ENCODE data around the gene STK38. TPM values are rescaled to one million over a fixed set of nuclear protein-coding genes. Genes with fewer than 3 reads are reported as not detected.
"Not testable (repeated sequence)": the region's sequence is repeated elsewhere in the genome, so short reads cannot be mapped to it uniquely, and the experiment has no call there.

STK38 gene
- total and polyA plus RNA-seq, 9 of the 15 experiments (the other 6 are each of a cell fraction or from before 2014, with no cell fraction given): 5.7 to 28.7 (median 19.5) TPM

DNA sequence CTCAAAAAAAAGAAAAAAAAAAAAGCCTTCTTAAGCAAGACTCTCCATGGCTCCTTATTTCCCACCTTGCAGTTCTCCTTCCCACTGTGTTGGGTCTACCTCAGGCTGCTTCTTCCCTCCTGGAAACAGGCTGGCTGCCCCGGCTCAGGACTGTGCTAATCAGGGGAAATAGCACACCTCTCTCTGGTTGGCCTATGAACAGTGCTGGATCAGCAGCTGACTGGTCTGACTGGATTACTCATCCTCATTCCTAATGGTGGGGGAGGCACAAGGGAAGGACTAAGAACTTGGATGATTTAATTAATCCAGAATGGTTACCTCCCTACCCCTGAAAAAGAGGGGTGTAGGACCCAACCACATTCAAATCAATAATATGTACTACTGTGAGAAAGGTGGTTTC is 43.0 kb upstream of the STK38 start:
- H3K4me1 ChIP-seq (replicated peaks in 1 of 2; ENCODE audit: control insufficient read depth in 2 of 2, insufficient read depth in 2 of 2, low read length in 2 of 2): peaks cover 5 to 15% of the 10 kb centered on the region in 2 experiments; a peak in 3 of 5 replicates
- peaks cover 5% of the 10 kb centered on the region; the same call in 1 of the 3 replicates for H3K36me3 ChIP-seq (ENCODE audit: control insufficient read depth, insufficient read depth, low read length)
- BruUV-seq (replicated peaks): no TSS peak
- TF ChIP-seq ZNF347 (CRISPR knock-in tag; IDR thresholded peaks at IDR 0.05; ENCODE audit: low read depth): no peak
- TF ChIP-seq, protein P1, sequence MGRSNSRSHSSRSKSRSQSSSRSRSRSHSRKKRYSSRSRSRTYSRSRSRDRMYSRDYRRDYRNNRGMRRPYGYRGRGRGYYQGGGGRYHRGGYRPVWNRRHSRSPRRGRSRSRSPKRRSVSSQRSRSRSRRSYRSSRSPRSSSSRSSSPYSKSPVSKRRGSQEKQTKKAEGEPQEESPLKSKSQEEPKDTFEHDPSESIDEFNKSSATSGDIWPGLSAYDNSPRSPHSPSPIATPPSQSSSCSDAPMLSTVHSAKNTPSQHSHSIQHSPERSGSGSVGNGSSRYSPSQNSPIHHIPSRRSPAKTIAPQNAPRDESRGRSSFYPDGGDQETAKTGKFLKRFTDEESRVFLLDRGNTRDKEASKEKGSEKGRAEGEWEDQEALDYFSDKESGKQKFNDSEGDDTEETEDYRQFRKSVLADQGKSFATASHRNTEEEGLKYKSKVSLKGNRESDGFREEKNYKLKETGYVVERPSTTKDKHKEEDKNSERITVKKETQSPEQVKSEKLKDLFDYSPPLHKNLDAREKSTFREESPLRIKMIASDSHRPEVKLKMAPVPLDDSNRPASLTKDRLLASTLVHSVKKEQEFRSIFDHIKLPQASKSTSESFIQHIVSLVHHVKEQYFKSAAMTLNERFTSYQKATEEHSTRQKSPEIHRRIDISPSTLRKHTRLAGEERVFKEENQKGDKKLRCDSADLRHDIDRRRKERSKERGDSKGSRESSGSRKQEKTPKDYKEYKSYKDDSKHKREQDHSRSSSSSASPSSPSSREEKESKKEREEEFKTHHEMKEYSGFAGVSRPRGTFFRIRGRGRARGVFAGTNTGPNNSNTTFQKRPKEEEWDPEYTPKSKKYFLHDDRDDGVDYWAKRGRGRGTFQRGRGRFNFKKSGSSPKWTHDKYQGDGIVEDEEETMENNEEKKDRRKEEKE (IDR thresholded peaks at IDR 0.05; ENCODE audit: borderline replicate concordance in 1 of 2, control insufficient read depth in 1 of 2, low read depth in 2 of 2, low read length in 1 of 2): no peak
- TF ChIP-seq JUND (IDR thresholded peaks at IDR 0.05; ENCODE audit: borderline replicate concordance, low read depth, low read length): peak; percentile 54
- no peak for TF ChIP-seq JUND (tag; IDR thresholded peaks at IDR 0.05; ENCODE audit: borderline replicate concordance, low read depth, low read length)
- TF ChIP-seq COPS2 (conservative IDR thresholded peaks at IDR 0.05): no peak
- peak; percentile 73 for TF ChIP-seq FOSL1 (tag; conservative IDR thresholded peaks at IDR 0.05)
- TF ChIP-seq, protein P2, sequence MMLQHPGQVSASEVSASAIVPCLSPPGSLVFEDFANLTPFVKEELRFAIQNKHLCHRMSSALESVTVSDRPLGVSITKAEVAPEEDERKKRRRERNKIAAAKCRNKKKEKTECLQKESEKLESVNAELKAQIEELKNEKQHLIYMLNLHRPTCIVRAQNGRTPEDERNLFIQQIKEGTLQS (IDR thresholded peaks at IDR 0.05): peak; percentile 58
- TF ChIP-seq, protein P2 (CRISPR knock-in tag; conservative IDR thresholded peaks at IDR 0.05): no peak
- H4K20me1 ChIP-seq (replicated peaks; ENCODE audit: control insufficient read depth, insufficient read depth, low read length): peaks cover 6% of the 10 kb centered on the region
- DNase-seq (ENCODE audit: extremely low read depth in 1 of 4, low spot score in 3 of 4): no peak
- no peak overlapping the region for H3K27ac ChIP-seq (ENCODE audit: extremely low read depth, low read depth, low read length)
- no peak overlapping the region for H2AFZ ChIP-seq (ENCODE audit: low read depth, low read length)
- in situ Hi-C loops (cut with MboI): no loop called here
- no peak overlapping the region for H3K4me3 ChIP-seq
- H3K79me2 ChIP-seq (ENCODE audit: control insufficient read depth, insufficient read depth, low read length): peaks cover 20% of the 10 kb centered on the region
- intact Hi-C loops (cut with micrococcal nuclease): loop anchor here (5.0 kb wide), 1 partner anchor 148 kb away; the partner anchor contains the start of genes KCTD20 and PXT1
- H3K9me3 ChIP-seq (replicated peaks; ENCODE audit: control insufficient read depth, insufficient read depth, low read depth, low read length): no peaks in the 10 kb centered on the region
- no peak overlapping the region for H3K9ac ChIP-seq (ENCODE audit: insufficient read depth in 1 of 2, low read depth in 2 of 2, low read length in 2 of 2)
- ChIA-PET CTCF (ENCODE audit: low intra/inter-chr PET ratio) (no interaction called here), POLR2A (interaction anchor here (1.8 kb wide), 1 partner anchor 11 kb away, joined by 6 read pairs; no protein-coding TSS in a partner anchor)
- H3K27me3 ChIP-seq (ENCODE audit: control insufficient read depth in 2 of 2, insufficient read depth in 2 of 2, low read length in 2 of 2): no peaks in the 10 kb centered on the region
- ATAC-seq: no peak
- WGBS (ENCODE audit: insufficient coverage, low coverage, missing lambda C conversion rate): 31% methylated on average over 1 of the region's 1 CpG
- FAIRE-seq: no peak
- no peaks in the 10 kb centered on the region for H3K9me1 ChIP-seq (ENCODE audit: control insufficient read depth, insufficient read depth, low read length)
- no peak overlapping the region for H3K4me2 ChIP-seq (ENCODE audit: insufficient read depth, low read length)

DNA sequence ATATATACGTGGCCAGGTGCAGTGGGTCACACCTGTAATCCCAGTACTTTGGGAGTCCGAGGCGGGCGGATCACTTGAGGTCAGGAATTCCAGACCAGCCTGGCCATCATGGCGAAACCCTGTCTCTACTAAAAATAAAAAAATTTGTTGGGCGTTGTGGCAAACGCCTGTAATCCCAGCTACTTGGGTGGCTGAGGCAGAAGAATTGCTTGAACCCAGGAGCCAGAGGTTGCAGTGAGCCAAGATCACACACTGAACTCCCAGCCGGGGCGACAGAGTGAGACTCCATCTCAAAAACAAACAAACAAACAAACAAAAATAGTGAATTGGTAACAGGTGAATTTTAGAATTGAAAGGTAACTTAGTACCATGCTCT is 41.7 kb upstream of the STK38 start:
- H3K9ac ChIP-seq (ENCODE audit: insufficient read depth in 1 of 2, low read depth in 2 of 2, low read length in 2 of 2); H3K36me3 ChIP-seq (ENCODE audit: control insufficient read depth, insufficient read depth, low read length); ATAC-seq; BruUV-seq (replicated peaks); H3K27me3 ChIP-seq (ENCODE audit: control insufficient read depth in 2 of 2, insufficient read depth in 2 of 2, low read length in 2 of 2); intact Hi-C loops (cut with micrococcal nuclease); H2AFZ ChIP-seq (ENCODE audit: low read depth, low read length); H3K4me2 ChIP-seq (ENCODE audit: insufficient read depth, low read length); H3K9me3 ChIP-seq (replicated peaks; ENCODE audit: control insufficient read depth, insufficient read depth, low read depth, low read length); FAIRE-seq; H3K9me1 ChIP-seq (ENCODE audit: control insufficient read depth, insufficient read depth, low read length); DNase-seq (ENCODE audit: extremely low read depth in 1 of 4, low spot score in 3 of 4); H3K27ac ChIP-seq (ENCODE audit: extremely low read depth, low read depth, low read length); H3K4me3 ChIP-seq; H4K20me1 ChIP-seq (replicated peaks; ENCODE audit: control insufficient read depth, insufficient read depth, low read length); in situ Hi-C loops (cut with MboI); CTCF ChIA-PET (ENCODE audit: low intra/inter-chr PET ratio); H3K79me2 ChIP-seq (ENCODE audit: control insufficient read depth, insufficient read depth, low read length): not testable (repeated sequence)
- WGBS (ENCODE audit: insufficient coverage, low coverage, missing lambda C conversion rate): 85% methylated on average over 9 of the region's 9 CpGs
- peaks cover 5 to 14% of the 10 kb centered on the region in 2 experiments; a peak in 3 of 5 replicates for H3K4me1 ChIP-seq (replicated peaks in 1 of 2; ENCODE audit: control insufficient read depth in 2 of 2, insufficient read depth in 2 of 2, low read length in 2 of 2)
- POLR2A ChIA-PET: interaction anchor here (1.8 kb wide), 1 partner anchor 9 kb away, joined by 6 read pairs; no protein-coding TSS in a partner anchor

All from K562 (cell line).